Epithelial cell of esophagus (primary cell): ENCODE results near the gene TAMALIN.
A peak's percentile ranks its signal among the peaks of the same experiment; 100 is the strongest.

ENCODE experiments used
- DNase-seq: peaks from one replicate; pipeline ENCODE4 v3.0.0; 2010; ENCODE audit warnings: low read depth
- H3K4me3 ChIP-seq: 2 replicates; pipeline ENCODE4 v1.5.1; 2011; ENCODE audit warnings: mild to moderate bottlenecking, low read length, control low read depth
- CTCF ChIP-seq: IDR thresholded peaks from 2 replicates; pipeline ENCODE4 v1.5.1; 2011; ENCODE audit warnings: low read depth, mild to moderate bottlenecking, low read length, control low read depth, inconsistent platforms; ENCODE audit not compliant: insufficient read depth; ENCODE audit errors: missing control alignments

TAMALIN gene

GRCh38 chr12:51961834-51962233 is 44.9 kb upstream of the TAMALIN start:
- H3K4me3 ChIP-seq: no peak overlapping the region
- peak; percentile 30 for DNase-seq
- TF ChIP-seq CTCF: no peak

- DNase-seq: no peak
- H3K4me3 ChIP-seq: no peak overlapping the region
- no peak for TF ChIP-seq CTCF
Measured at GRCh38 chr12:51962737-51963136, 44.0 kb upstream of the TAMALIN start.

- no peak for TF ChIP-seq CTCF
- no peak overlapping the region for H3K4me3 ChIP-seq
- no peak for DNase-seq
Measured at GRCh38 chr12:51963477-51963876, 43.3 kb upstream of the TAMALIN start.

GRCh38 chr12:51969643-51970042 is 37.1 kb upstream of the TAMALIN start:
- no peak for DNase-seq
- TF ChIP-seq CTCF: no peak

GRCh38 chr12:51970904-51971646 is 35.7 kb upstream of the TAMALIN start:
- peak; percentile 85 for TF ChIP-seq CTCF
- H3K4me3 ChIP-seq: no peak overlapping the region

More at GRCh38 chr12:51969643-51970042, 37.1 kb upstream of the TAMALIN start:
- no peak overlapping the region for H3K4me3 ChIP-seq

GRCh38 chr12:51971679-51972421 is 34.9 kb upstream of the TAMALIN start:
- TF ChIP-seq CTCF: no peak
- H3K4me3 ChIP-seq: no peak overlapping the region
- DNase-seq: peak; percentile 12

More at GRCh38 chr12:51970904-51971646, 35.7 kb upstream of the TAMALIN start:
- DNase-seq: peak; percentile 84
